ENCODE data around the gene MRTO4. TPM values are rescaled to one million over a fixed set of nuclear protein-coding genes. Genes with fewer than 3 reads are reported as not detected.

The MRTO4 gene
- total and polyA plus RNA-seq, 2 of the 13 experiments (the other 11 are each of a cell fraction or from before 2014, with no cell fraction given), result 28.1 to 59.2 TPM

DNA sequence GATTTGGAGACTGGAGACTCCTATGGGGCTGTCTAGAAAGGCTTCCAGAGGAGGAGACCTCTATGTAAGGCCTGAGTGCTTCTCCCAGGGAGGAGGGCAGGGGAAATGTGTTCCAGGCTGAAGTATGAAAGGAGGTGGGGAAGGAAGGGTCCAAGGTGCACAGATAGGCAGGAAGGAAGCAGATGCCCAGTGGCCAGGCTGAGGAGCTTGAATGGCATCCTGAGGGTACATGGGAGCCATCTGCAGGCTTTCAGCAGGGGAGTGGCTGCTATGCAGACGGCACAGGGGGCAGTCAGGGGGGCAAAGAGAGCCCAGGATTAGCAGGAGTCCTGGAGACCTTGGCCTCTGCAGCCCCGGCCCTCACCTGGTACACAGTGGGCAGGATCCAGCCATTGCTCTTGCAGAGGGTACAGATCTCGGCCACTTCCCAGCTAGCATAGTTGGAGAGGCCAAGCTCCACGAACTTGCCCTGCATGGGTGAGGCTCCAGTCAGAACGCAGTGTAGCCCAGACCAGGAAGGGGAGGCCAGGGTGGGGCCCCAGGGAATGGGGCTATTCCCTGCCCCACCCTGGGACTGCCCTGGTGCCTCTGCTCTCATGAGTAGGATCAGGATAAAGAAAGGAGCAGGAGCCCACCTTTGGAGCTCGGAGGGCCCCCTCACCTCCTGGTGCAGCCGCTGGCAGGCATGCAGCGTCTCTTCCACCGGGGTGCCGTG lies 56.3 kb downstream of the MRTO4 start:
- Histone ChIP-seq H3K36me3 (replicated peaks in 1 of 2; ENCODE audit: control insufficient read depth in 1 of 2, insufficient read depth in 2 of 2, low read length in 2 of 2) (peaks cover 15 to 59% of the 10 kb centered on the region in 2 experiments), H3K4me1 (ENCODE audit: insufficient read depth, low read length) (peaks cover 34% of the 10 kb centered on the region), H3K27me3 (ENCODE audit: control insufficient read depth in 1 of 2, insufficient read depth in 2 of 2, low read length in 2 of 2) (no peaks in the 10 kb centered on the region; a peak in 1 of 5 replicates), H3K4me2 (ENCODE audit: low read depth, low read length) (no peak overlapping the region), H3K9ac (ENCODE audit: insufficient read depth, low read depth, low read length) (no peak overlapping the region), H3K9me3 (ENCODE audit: low read length) (no peaks in the 10 kb centered on the region), H3K4me3 (replicated peaks in 1 of 3; ENCODE audit: insufficient read depth in 1 of 3, low read depth in 2 of 3, low read length in 3 of 3) (no peak overlapping the region), H3K27ac (ENCODE audit: extremely low read length, insufficient read depth, low read length) (no peak overlapping the region), H4K20me1 (ENCODE audit: insufficient read depth, low read length) (no peaks in the 10 kb centered on the region; the same call in 1 of the 2 replicates), H3K79me2 (ENCODE audit: insufficient read depth, low read length) (peaks cover 21% of the 10 kb centered on the region), H2AFZ (ENCODE audit: low read length) (no peak overlapping the region)
- BruUV-seq (replicated peaks), result no TSS peak
- FAIRE-seq (no peak), DNase-seq (ENCODE audit: low spot score) (no peak), ATAC-seq (no peak)
- CTCF ChIA-PET (ENCODE audit: low intra/inter-chr PET ratio, low total read pairs), result no interaction called here
- intact Hi-C loops (cut with micrococcal nuclease; ENCODE audit: unreplicated experiment) (no loop called here), in situ Hi-C loops (cut with HindIII; ENCODE audit: extremely low pct_ligation_motif_present, low pct_unique_long_range_greater_than_20kb) (no loop called here)
- POLR2A ChIA-PET, result no interaction called here
- 89% methylated on average over 5 of the region's 10 CpGs for WGBS (ENCODE audit: low lambda C conversion rate)
- TF ChIP-seq LCORL (IDR thresholded peaks at IDR 0.05), result no peak
- no peak for TF ChIP-seq LCORL (CRISPR knock-in tag; IDR thresholded peaks at IDR 0.05)
- TF ChIP-seq CHCHD3 (CRISPR knock-in tag; IDR thresholded peaks at IDR 0.05), result no peak
- no peak for TF ChIP-seq ZFP36L2 (CRISPR knock-in tag; IDR thresholded peaks at IDR 0.05)
- no peak for TF ChIP-seq ZNF232 (CRISPR knock-in tag; IDR thresholded peaks at IDR 0.05; ENCODE audit: borderline replicate concordance)

- peaks cover 40% of the 10 kb centered on the region for H3K4me1 ChIP-seq (ENCODE audit: insufficient read depth, low read length)
- H3K79me2 ChIP-seq (ENCODE audit: insufficient read depth, low read length), result peaks cover 27% of the 10 kb centered on the region
- ATAC-seq (no peak), DNase-seq (ENCODE audit: low spot score) (no peak), FAIRE-seq (no peak)
- H4K20me1 ChIP-seq (ENCODE audit: insufficient read depth, low read length), result no peaks in the 10 kb centered on the region; the same call in 1 of the 2 replicates
- in situ Hi-C loops (cut with HindIII; ENCODE audit: extremely low pct_ligation_motif_present, low pct_unique_long_range_greater_than_20kb), result no loop called here
- no peaks in the 10 kb centered on the region for H3K9me3 ChIP-seq (ENCODE audit: low read length)
- no peak for TF ChIP-seq TGIF2 (CRISPR knock-in tag; IDR thresholded peaks at IDR 0.05)
- TF ChIP-seq ZNF678 (CRISPR knock-in tag; IDR thresholded peaks at IDR 0.05), result no peak
- no peak for TF ChIP-seq TCF7L2 (IDR thresholded peaks at IDR 0.05; ENCODE audit: low read depth, low read length)
- no peak for TF ChIP-seq TOPORS (CRISPR knock-in tag; IDR thresholded peaks at IDR 0.05)
- TF ChIP-seq ZFP82 (CRISPR knock-in tag; IDR thresholded peaks at IDR 0.05; ENCODE audit: borderline replicate concordance), result no peak
- TF ChIP-seq DNMT1 (CRISPR knock-in tag; IDR thresholded peaks at IDR 0.05), result no peak
- TF ChIP-seq CHD4 (IDR thresholded peaks at IDR 0.05; ENCODE audit: borderline replicate concordance, low read length), result 0 out of 2 replicates have a peak, but pooled peaks have one; percentile 38
- TF ChIP-seq, protein P1, sequence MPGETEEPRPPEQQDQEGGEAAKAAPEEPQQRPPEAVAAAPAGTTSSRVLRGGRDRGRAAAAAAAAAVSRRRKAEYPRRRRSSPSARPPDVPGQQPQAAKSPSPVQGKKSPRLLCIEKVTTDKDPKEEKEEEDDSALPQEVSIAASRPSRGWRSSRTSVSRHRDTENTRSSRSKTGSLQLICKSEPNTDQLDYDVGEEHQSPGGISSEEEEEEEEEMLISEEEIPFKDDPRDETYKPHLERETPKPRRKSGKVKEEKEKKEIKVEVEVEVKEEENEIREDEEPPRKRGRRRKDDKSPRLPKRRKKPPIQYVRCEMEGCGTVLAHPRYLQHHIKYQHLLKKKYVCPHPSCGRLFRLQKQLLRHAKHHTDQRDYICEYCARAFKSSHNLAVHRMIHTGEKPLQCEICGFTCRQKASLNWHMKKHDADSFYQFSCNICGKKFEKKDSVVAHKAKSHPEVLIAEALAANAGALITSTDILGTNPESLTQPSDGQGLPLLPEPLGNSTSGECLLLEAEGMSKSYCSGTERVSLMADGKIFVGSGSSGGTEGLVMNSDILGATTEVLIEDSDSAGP (CRISPR knock-in tag; IDR thresholded peaks at IDR 0.05; ENCODE audit: borderline replicate concordance), result no peak
- TF ChIP-seq ZNF629 (CRISPR knock-in tag; conservative IDR thresholded peaks at IDR 0.05), result peak; percentile 77
- 94% methylated on average over 3 of the region's 3 CpGs for whole genome bisulfite sequencing (ENCODE audit: low lambda C conversion rate)
- no peak overlapping the region for H3K4me3 ChIP-seq (replicated peaks in 1 of 3; ENCODE audit: insufficient read depth in 1 of 3, low read depth in 2 of 3, low read length in 3 of 3)
- no peak overlapping the region for H3K4me2 ChIP-seq (ENCODE audit: low read depth, low read length)
- no peak overlapping the region for H3K27ac ChIP-seq (ENCODE audit: extremely low read length, insufficient read depth, low read length)
- intact Hi-C loops (cut with micrococcal nuclease; ENCODE audit: unreplicated experiment), result no loop called here
- H3K27me3 ChIP-seq (ENCODE audit: control insufficient read depth in 1 of 2, insufficient read depth in 2 of 2, low read length in 2 of 2), result no peaks in the 10 kb centered on the region; a peak in 1 of 5 replicates
- no peak overlapping the region for H2AFZ ChIP-seq (ENCODE audit: low read length)
- BruUV-seq (replicated peaks), result no TSS peak
- CTCF ChIA-PET (ENCODE audit: low intra/inter-chr PET ratio, low total read pairs), result no interaction called here
- no peak overlapping the region for H3K9ac ChIP-seq (ENCODE audit: insufficient read depth, low read depth, low read length)
- POLR2A ChIA-PET, result no interaction called here
- peaks cover 12 to 54% of the 10 kb centered on the region in 2 experiments for H3K36me3 ChIP-seq (replicated peaks in 1 of 2; ENCODE audit: control insufficient read depth in 1 of 2, insufficient read depth in 2 of 2, low read length in 2 of 2)
Measured at GRCh38 chr1:19308509-19308907, 56.9 kb downstream of the MRTO4 start.
